ENCODE data around the gene CMTM8.
"Not testable (repeated sequence)": the region's sequence is repeated elsewhere in the genome, so short reads cannot be mapped to it uniquely, and the experiment has no call there.

Gene CMTM8

DNA sequence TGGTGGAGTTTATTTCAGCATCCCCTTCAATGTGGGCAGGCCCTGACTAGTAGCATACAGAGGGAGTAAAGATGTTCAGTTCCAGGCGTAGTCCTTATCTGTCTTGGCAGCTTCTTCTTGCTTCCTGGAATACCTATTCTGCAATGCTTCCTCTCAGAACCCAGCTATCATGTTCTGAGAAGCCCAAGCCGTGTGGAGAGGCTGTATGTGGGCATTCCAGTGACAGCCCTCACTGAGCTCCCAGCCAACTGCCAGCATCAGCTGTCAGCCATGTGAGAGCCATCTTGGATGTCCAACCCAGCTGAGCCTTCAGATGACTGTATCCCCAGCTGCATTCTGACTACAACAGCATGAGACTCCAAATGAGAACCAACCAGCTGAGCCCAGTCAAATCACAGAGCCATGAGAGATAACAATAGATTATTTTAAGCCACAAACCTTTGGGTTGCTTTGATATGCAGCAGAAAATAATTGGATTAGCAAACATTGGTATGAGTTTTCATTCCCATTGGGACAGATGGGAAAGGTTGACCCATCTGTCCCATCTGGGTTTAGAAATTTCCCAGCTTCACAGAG is 144.7 kb downstream of the CMTM8 start:
- peak; percentile 96 to 97 for DNase-seq

DNA sequence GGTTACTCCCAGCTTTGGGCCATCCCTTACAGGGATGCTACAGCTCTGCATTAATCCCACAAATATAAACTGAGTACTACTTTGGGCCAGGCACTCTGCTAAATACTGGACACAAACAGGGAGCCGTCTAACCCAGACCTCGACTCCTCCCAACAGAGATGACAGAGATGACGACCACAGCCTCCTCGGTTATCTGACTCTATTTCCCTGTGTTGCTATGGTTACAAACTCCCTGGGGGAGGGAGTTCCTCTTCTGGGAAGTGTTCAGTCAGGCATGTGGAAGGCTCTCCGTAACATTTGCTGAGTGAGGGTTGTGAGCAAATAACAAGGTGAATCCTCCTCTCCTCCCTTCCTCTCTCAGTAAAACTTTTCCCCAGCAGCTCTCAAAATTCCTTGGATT is 146.5 kb downstream of the CMTM8 start:
- no peak for DNase-seq

DNA sequence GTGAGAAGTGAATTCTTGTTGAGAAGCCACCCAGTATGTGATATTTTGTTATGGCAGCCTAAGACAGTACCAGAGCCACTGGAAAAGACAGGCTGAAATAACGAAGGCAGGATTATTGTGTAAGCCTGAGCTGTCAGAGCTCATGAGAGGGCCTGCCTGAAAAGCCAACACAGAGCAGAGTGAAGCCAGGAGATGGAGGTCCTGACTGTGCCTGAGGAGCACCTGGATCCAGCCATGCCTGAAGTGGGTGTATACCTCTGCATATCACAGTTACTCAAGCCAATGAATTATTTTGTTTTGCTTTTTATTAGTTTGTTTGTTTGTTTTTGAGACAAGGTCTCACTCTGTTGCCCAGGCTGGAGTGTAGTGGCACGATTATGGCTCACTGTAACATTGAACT is 149.0 kb downstream of the CMTM8 start:
- DNase-seq, result no peak

DNA sequence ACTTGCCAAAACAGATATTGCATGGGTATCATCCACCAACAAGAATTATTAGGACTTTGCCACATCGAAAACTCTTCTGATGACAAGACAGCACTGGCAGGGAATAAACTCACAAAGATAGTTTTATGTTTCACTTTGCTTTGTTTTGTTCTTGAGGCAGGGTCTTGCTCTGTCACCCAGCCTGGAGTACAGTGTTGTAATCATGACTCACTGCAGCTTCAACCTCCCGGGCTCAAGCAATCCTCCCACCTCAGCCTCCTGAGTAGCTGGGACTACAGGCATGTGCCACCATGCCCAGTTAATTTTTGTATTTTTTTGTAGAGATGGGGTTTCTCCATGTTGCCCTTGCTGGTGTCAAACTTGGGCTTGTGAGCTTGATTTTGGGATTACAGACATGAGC is 151.1 kb downstream of the CMTM8 start:
- not testable (repeated sequence) for DNase-seq

DNA sequence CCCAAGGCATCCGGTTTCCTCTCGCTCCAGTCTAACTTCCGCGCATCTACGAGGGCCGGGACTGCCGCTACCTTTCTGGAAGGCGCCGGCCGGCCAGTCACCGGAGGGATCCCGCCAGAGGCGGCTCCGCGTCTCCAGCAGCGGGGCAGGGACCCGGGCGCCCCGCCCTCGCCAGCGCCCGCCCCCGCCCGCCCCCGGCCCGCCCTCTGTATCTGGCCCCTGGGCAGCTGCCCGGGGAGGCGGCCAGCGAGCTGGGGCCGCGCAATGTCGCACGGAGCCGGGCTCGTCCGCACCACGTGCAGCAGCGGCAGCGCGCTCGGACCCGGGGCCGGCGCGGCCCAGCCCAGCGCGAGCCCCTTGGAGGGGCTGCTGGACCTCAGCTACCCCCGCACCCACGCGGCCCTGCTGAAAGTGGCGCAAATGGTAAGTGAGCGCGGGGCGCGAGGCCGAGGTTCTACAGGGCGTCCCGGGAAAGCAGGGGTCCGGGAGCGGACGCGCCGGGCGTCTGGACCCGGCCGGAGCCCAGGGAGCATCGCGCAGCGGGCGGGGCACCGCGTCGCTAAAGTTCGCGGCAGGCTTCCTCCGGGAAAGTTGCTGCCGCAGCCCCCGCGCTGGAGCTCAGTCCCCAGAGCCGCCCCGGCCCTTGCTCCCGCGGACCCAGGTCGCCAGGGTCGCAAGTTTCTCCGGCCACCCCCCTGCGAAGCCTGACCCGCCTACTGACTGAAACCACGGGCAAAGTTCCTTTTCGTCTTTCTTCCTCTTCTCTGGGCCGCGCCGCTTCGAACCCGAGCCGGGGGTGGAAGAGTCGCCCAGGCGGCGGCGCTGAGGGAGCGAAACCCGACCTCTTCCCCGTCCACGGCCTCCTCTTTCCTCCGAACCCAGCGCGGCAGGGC is 153.4 kb downstream of the CMTM8 start, which contains the start of gene CMTM7:
TSS of gene CMTM7 (plus strand) at position 211 of the 893 bp plus-strand sequence. CDS start at position 265, 54 bp downstream.
- DNase-seq, result peak; percentile 26 to 38

DNA sequence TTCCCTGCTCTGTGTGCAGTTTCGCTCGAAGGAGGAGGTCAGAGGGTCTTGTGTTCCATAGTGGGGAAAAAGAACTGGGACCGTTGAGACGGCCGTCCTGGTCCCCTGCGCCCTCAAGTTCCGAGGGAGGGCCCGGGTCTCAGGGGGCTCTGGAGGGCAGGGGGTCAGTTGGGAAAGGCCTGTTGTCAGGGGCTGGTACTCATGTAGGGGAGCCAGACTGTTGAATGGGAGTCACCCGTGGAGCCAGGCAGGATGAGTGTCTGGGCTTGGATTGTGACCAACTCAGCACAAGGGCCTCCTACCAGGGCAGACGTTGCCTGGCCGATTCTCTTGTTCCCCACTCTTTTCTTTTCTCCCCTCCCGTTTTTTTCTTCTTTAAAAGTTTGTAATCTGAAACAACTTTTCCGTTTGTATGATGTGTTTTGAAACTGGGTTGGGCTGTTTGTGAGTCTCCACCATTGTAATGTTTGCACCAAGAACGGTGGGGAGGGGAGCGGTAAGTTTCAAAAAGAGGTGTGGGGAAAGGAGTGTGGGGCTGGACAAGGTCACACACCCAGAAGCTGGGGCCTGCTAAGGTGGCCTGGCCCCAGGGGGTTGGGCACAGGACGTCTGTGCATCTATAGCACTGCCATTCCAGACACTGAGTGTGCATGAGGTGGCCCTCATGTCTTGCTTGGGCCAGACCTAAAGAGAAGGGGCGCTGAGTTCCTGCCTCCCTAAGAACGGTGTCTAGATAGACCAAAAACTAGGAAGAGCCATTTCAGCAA is 154.2 kb downstream of the CMTM8 start:
- DNase-seq, result no peak

DNA sequence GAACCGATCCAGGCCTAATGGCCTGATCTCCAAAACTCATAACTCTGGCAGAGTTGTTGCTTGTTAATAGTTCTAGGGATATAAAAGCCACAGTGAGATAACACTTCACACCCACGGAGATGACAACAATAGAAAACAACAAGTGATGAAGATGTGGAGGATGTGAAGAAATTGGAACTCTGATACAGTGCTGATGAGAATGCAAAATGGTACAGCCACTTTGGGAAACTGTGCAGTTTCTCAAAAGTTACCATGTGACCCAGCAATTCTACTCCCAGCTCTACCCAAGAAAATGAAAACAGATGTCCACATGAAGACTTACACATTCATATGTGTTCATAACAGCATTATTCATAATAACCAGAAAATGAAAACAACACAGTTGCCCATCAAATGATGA is 157.0 kb downstream of the CMTM8 start:
- no peak for DNase-seq

DNA sequence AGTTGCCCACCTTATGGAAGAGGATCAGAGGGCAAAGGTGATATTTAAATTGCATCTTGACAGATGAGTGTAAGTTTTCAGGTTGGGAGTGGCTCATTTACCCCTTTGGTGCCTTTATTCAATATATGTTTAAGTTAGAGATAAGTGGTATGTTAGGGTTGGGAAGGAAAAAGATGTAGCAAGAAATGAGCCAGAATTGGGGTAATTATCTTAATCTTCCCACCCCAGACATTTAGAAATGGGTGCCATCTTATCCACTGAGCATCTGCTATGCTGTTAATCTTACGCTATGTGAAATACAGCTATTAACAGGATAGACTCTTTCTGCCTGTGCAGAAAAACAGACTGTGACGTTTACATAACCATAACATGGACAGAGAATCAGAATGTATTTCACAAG is 159.5 kb downstream of the CMTM8 start:
- peak in 1 of 2 experiments; percentile 51 for DNase-seq

DNA sequence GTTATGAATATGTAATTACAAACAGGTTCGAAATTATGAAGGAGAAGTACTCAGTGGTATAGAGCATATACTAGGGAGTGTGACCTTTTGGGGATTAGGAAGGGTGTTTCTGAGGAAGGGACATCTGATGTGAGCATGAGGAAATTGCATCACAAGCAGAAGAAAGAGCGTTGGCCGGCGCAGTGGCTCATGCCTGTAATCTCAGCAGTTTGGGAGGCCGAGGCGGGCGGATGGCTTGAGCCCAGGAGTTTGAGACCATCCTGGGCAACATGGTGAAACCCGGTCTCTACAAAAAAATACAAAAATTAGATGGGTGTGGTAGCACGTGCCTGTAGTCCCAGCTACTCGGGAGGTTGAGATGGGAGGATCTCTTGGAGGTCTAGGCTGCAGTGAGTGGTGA is 160.1 kb downstream of the CMTM8 start:
- no peak for DNase-seq

DNA sequence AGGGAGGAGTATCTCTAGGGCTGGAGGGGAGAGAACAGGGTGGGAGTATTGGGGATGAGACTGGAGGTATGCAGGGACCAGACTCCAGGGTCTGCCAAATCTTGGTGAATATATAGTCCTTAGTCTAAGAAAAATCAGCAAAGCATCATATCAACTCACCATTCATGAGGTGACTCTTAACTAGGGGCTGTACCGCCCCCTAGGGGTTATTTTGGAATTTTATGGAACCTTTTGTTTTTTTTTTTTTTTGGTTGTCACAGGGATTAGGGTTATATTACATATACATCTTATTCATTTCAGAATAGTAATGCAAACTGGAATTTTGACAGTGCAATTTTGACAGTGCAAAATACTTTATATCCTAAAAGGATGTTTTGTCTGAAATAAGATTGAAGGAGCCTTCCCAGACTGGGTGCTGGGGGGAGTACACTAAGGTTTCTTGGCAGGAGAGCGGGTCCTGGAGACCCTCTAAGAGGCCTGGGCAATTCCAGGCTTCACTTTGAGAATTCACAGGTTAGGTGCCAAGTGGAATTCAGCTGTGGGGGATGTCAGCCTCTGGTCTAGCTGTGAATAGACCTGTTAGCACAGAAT is 160.6 kb downstream of the CMTM8 start:
- peak; percentile 47 to 77 for DNase-seq

DNA sequence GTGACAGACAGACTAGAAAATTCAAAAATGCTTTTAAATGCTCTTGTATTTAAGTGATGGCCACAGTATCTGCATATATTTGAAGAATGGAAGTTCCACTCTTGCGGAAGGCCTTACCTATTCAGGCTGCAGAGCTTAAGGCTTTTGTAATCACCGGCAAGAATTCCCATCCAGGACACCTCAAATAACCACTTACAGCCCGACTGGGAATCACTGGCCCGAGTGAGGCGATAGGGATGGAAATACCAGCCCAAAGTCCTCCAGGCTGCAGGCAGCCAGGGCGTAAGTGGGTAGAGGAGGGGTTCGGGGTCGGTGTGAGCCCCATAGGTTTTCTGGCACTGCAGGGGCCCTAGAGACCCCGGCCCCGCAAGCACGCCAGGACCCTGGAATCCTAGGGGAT is 162.6 kb downstream of the CMTM8 start:
- DNase-seq, result peak in 1 of 2 experiments; percentile 60

DNA sequence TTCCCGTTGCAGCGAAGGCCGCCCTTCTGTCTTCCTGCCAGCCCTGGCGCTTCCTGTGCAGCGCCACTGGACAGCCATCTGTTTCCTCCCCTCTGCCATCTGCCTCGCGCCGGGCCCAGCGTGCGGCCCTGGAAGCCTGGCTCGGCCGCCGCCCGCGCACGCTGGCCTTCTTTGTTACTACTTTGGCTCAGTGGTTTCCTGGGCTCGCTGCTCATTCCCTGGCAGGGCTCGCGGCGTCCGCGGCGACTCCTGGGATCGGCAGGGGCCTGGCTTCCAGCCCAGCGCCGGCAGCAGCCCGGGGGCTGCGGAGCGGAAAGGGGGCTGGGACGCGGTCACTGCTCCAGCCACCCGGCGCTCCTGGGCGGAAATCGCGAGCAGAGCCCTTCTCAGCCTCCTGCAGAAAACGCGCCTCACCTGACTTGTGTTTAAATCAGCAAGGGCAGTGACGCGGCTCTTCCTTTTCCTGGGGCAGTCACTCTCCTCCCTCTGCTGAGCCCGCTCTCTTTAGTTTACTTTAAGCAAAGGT is 163.1 kb downstream of the CMTM8 start:
- DNase-seq, result peak; percentile 80 to 85

DNA sequence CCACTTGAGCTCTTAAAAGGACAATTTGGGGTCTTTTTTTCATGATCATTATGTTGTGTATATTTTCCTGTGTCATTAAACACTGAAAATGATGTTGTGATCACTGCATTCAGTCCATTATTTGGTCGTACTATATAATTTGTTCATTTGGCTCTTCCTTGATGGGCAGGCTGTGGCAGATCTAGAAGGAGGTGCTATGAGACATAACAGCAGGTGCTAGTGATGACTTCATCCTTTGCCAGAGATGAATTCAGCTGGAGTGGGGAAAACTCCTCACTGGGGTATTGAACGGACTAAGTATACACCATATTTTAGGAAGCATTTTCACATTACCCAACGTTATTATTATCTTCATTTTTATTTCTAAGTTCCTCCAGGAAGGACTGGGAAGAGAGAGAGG is 165.2 kb downstream of the CMTM8 start:
- peak; percentile 8 to 54 for DNase-seq

DNA sequence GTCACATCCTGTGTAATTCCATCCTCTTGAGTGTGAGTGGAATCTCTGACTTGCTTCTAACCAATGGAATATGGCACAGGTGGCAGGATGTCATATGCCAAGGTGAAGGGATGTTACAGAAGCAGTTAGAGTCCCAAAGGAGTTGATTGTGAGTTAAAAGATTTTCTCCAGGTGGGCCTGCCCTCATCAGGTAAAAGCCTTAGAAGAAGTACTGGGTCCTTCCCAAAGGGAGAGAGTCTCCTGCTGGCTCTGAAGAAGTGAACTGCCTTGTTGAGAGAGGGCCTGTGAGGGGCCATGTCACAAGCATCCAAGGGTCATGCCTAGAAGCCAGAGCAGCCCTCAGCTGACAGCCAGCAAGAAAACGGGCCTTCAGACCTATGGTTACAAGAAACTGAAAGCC is 166.2 kb downstream of the CMTM8 start:
- DNase-seq, result no peak

DNA sequence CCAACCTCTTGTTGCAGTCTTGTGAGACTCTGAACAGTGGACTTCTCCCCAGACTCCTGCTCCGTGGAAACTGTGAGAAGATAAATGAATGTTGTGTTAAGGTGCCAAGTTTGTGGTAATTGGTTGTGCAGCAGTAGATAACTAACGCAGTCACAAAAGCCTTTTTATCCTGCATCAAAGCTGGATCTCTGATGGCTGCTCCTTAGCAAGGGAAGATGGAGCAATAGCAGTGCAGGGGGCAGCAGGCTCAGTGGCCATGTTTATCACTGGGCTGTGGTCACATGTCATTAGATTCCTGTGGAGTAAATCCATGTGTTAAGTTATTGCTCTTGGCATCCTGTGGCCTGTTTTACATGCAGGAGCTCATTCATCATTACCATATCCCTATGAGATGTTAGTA is 166.7 kb downstream of the CMTM8 start:
- DNase-seq, result no peak

DNA sequence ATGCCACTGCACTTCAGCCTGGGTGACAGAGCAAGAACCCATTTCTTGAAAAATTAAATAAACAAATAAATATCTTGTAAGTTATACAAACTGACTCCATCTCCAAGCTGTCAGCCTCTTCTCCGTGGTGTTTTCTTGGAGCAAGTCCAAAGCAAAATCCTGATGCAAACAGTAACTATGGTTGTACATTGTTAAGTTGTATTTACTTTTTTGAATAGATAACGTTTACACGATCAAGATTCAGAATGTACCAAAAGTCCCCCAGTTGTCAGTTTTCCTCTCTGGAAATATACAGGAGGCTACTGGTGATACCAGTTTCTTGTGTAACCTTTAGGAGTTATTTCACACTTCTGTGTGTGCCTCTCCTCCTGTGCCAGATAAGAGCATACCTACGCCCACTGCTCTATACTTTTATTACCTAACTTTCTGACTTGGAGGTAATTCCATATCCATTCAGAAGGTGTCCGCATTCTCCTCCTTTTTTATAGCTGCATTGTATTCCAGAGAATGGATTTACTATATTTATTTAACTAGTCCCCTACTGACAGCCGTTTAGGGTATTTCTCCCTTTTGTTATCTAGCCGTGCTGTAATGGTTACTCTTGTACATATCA is 167.3 kb downstream of the CMTM8 start:
- DNase-seq, result no peak

DNA sequence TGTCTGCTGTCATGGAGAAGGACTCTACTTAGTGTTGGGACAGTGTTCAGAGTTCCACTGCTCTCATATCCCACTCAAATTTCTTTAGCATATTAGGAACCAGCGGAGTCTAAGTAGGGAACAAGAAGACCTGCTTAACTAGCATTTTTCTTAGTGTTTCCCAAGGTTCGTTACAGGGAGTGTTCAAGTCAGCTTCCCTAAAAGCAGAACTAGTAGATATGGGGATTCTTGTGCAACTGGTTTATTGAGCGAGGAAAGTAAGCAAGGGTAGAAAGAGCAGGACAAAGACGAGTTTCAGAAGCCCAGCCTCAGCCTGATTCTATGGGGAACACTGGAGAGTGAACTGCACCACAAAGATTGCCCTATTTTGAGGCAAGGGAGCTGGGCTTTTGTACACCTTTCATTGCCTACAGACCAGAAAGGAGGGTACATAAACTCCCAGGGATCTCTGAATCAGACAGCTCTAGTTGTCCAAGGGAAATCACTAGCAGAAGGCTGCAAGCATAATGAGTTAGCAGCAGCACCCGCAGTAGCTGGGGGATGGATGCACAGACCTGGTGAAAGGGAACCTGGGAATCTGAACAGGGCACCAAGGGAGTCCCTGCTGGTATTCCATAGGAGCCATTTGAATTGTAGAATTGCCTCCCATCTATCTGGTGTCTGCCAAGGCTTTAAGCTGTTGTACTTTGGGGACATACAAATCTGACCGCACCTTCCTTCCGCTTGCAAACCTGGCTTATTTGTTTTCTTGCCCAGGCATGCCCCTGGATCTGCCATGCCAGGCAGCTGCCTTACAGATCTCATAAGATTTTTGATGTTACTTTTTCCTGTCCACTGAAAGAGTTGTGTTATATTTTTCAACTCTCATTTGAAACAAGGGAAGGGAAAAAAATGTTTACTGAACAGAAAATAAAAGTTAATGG is 168.3 kb downstream of the CMTM8 start:
- DNase-seq, result peak in 1 of 2 experiments; percentile 29

DNA sequence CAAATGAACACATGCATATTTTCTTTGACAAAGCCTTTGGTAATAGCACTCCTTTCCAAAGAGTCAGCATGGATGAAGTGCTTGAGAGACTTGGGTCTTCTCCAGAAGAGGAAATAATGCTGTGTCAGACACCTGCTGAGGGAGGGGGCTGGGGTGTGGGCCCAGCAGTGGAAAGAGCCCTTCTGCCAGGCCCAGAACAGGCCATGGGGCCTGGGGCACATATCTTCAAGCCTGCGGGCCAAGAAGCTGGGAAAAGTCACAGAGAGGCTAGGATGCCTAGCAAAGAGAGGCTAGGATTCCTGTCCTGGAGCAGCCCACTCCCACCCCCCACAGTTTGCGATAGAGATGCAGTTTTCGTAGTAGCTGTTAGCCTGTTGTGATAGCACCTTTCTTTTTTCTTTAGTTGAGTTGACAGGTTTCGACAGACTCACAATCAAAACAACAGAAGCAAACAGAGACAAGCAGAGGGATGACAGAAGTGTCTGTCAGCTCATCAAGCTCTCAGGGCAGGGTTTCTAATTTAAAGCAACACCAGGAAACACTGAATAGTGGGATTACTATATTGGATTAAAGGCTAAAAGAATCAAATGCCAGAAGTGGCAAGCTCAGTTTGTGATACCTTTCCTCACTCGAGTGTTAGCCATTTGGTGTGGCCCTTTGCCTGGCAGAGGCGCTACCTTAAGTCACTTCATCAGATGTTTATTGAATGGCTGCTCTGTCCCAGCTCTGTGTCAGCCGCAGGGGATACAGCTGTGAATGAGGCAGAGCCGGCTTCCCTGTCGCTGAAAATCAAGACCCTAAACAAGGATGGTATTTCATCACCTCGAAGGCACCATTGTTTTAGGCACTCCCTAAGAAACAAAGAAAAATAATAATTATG is 172.1 kb downstream of the CMTM8 start:
- peak; percentile 79 to 95 for DNase-seq

DNA sequence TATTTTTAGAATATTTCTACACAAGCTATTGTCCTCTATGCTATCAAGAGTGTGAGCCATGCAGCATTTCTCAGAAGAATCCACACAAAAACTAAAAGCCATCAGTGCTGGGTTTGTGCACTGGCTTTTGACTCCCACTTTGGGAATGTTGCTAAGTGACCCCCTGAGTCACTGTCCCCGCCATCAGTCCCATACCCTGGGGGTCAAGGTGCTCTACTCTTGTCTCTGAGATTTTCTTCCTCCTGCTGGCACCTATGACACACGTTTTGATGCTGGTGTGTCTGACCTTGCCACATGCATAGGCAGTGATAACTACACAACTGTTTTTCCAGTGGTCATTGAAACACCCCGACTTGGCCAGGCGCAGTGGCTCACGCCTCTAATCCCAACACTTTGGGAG is 173.0 kb downstream of the CMTM8 start:
- DNase-seq, result no peak

DNA sequence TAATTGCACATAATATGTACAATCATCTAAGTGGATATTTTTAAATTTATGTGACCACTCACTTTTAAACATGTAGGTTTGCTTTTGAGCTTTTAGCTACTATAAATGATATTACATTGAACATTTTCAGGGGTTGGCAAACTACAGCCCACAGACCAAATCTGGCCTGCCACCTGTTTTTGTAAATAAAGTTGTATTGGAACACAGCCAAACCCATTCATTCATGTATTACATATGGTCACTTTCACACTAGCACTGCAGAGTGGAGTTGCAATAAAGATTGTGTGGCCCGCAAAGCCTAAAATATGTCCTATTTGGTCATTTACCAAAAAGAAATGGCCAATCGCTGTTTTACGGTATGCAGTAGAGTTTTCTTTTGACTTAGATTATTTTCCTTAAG is 174.4 kb downstream of the CMTM8 start:
- DNase-seq, result peak; percentile 44 to 80
